ENCODE results near the gene SLC10A6.
A peak's percentile ranks its signal among the peaks of the same experiment; 100 is the strongest.

The SLC10A6 gene

DNA sequence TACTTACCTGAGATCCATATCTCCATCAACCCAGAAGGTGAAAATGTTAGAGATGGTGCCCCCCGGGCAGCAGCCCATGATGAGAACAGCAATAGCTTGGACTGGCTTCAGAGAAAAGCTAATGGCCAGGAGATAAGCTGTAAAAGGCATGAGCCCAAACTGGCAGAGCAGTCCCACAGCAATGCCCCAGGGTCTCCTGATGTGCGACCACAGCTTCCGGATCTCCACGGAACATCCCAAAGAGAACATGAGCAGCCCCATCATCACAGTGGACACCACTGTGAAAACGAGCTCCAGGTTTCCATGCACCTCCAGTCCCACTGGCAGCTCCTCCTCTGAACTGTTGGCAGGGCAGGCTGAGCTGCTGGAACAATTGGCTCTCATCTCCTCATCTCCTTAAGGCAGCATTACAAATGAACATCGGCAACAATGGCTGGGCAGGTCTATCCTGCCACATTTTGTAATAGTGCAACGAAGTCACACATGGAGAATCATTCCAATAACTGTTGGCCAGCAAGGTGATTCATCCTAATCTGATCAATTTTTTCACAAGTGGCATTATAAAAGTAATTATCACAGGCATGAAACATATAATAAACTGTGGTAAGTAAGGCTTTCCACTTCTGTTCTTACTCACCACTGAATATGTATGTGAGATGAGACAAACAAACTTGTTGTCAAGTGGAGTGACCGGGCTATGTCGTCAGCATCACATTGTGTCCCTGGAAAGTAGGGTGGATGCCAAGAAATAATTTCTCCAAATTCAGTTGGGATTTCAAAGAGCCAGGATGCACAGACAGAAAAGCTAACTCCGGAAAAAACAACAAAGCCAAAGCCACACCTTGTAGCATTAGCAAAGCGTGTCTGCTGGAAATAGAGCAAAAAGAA is at the start of gene SLC10A6:
SLC10A6 (minus strand) TSS at position 653 of the 888 bp plus-strand sequence; CDS start at position 384, 269 bp downstream.
- ChIA-PET POLR2A (no interaction called here), CTCF (interaction anchor here (1.1 to 4.3 kb wide), 4 partner anchors 15 to 352 kb away, joined by 3 to 21 read pairs (median 6); no protein-coding TSS in a partner anchor)
- TF ChIP-seq, protein P1, sequence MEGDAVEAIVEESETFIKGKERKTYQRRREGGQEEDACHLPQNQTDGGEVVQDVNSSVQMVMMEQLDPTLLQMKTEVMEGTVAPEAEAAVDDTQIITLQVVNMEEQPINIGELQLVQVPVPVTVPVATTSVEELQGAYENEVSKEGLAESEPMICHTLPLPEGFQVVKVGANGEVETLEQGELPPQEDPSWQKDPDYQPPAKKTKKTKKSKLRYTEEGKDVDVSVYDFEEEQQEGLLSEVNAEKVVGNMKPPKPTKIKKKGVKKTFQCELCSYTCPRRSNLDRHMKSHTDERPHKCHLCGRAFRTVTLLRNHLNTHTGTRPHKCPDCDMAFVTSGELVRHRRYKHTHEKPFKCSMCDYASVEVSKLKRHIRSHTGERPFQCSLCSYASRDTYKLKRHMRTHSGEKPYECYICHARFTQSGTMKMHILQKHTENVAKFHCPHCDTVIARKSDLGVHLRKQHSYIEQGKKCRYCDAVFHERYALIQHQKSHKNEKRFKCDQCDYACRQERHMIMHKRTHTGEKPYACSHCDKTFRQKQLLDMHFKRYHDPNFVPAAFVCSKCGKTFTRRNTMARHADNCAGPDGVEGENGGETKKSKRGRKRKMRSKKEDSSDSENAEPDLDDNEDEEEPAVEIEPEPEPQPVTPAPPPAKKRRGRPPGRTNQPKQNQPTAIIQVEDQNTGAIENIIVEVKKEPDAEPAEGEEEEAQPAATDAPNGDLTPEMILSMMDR (IDR thresholded peaks at IDR 0.05; ENCODE audit: control extremely low read depth, extremely low read depth, low read depth, missing control alignments), result no peak
- no peak for DNase-seq (ENCODE audit: extremely low spot score)

- CTCF ChIA-PET, result interaction anchor here (1.2 to 2.7 kb wide), 2 partner anchors 400 to 402 kb away, joined by 10 to 16 read pairs; no protein-coding TSS in a partner anchor
- DNase-seq (ENCODE audit: extremely low spot score), result no peak
- TF ChIP-seq, protein P1 (IDR thresholded peaks at IDR 0.05; ENCODE audit: control extremely low read depth, extremely low read depth, low read depth, missing control alignments), result peak; percentile 31
- POLR2A ChIA-PET, result no interaction called here
Measured at GRCh38 chr4:86898562-86898961, 49.4 kb upstream of the SLC10A6 start.

- POLR2A ChIA-PET, result no interaction called here
- CTCF ChIA-PET, result interaction anchor here (0.7 to 2.5 kb wide), 6 partner anchors 197 to 402 kb away, joined by 3 to 38 read pairs (median 4); no protein-coding TSS in a partner anchor
- TF ChIP-seq, protein P1 (IDR thresholded peaks at IDR 0.05; ENCODE audit: control extremely low read depth, extremely low read depth, low read depth, missing control alignments), result no peak
- no peak for DNase-seq (ENCODE audit: extremely low spot score)
Measured at GRCh38 chr4:86896596-86896995, 47.4 kb upstream of the SLC10A6 start.

DNA sequence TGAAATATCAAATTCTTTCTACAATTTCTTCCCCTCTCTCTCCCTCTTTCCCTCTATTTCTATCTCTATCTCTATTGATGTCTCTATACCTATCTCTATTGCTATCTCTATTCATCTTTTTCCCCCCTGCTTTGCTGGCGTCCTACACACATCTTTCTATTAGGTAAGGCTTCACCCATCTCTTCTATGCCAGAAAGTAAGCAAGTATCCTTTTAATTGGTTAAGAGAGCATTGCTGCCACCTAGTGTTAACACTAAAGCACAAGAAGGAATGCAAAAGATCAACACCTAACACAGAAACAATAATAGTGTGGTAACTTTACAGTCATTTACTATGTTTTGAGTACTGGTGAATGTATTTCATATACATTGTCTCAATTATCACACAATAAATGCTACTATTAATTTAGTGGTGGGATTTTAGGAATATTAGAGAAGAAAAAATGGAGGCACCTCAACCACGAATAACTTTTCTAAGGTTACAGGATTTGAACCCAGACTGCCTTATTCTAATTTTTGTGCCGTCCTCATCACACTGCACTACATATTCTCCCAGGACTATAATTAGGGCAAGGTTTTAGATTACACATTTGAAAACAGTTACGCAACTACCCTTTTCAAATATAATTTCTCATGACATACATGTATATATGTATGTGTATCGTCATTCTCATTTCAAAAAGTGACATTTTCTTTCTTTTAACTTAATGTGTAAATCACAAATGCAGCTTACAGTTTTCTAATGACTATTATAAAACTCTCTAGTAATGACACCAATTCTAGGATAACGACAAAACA is 46.7 kb upstream of the SLC10A6 start:
- DNase-seq (ENCODE audit: extremely low spot score), result peak; percentile 60
- POLR2A ChIA-PET, result no interaction called here
- CTCF ChIA-PET, result interaction anchor here (1.0 to 8.9 kb wide), 6 partner anchors 13 to 401 kb away, joined by 4 to 131 read pairs (median 6); no protein-coding TSS in a partner anchor
- TF ChIP-seq, protein P1 (IDR thresholded peaks at IDR 0.05; ENCODE audit: control extremely low read depth, extremely low read depth, low read depth, missing control alignments), result peak; percentile 60

DNA sequence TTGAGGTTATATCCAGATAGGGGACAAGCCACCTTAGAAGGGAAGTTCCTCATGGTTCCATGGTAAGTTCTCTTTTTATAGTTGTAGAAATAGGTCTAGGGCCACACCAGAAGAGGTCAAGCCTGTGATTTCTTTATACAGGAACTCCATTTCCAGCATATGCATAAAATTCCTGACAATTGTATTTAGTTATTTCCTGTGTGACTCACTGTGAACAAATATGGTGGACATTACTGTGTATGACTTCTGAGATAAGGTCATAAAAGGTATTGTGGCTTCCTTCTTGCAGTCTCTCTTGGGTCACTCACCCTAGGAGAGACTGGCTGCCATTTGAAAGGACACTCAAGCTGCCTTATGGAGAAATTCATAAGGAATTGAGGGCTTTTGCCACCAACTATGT is 45.3 kb upstream of the SLC10A6 start:
- no peak for DNase-seq (ENCODE audit: extremely low spot score)
- CTCF ChIA-PET, result interaction anchor here (1.0 to 8.9 kb wide), 7 partner anchors 12 to 396 kb away, joined by 3 to 131 read pairs (median 4); no protein-coding TSS in a partner anchor
- POLR2A ChIA-PET, result interaction anchor here (0.6 kb wide), 1 partner anchor 18 kb away, joined by 4 read pairs; no protein-coding TSS in a partner anchor

More for the DNA sequence above, 45.3 kb upstream of the SLC10A6 start:
- TF ChIP-seq, protein P1 (IDR thresholded peaks at IDR 0.05; ENCODE audit: control extremely low read depth, extremely low read depth, low read depth, missing control alignments), result no peak
